Urothelium cell line (cell line): ENCODE data around the gene KATNIP.
"Not testable (repeated sequence)": the region's sequence is repeated elsewhere in the genome, so short reads cannot be mapped to it uniquely, and the experiment has no call there.

Experiments used
- DNase-seq: peaks from one replicate; pipeline ENCODE4 v3.0.0; 2011; ENCODE audit warnings: low spot score, mixed read lengths
- FAIRE-seq: peaks from 2 replicates; lab custom pipeline; 2011; peaks lifted over from hg19 to GRCh38; lab: Jason Lieb, UNC

Gene KATNIP

DNA sequence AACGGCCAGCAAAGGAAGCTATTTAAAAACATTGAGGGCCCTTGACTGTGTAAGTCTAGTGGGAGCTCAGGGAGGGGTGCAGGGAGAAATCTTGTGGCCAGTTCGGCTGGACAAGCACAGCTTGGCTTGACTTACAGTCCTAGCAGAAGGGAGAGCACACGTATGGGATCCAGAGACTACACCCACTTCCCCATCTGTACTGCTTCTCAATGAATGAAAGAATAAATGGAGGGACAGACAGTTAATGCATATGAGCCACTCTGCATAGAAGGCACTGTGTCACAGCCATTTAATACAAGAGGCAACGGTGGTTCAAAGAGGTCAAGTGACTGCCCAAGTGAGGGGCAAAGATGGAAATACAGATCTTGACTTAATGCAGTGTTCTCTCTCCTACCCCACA lies 15.7 kb upstream of the KATNIP start:
- DNase-seq (no peak), FAIRE-seq (no peak)

DNA sequence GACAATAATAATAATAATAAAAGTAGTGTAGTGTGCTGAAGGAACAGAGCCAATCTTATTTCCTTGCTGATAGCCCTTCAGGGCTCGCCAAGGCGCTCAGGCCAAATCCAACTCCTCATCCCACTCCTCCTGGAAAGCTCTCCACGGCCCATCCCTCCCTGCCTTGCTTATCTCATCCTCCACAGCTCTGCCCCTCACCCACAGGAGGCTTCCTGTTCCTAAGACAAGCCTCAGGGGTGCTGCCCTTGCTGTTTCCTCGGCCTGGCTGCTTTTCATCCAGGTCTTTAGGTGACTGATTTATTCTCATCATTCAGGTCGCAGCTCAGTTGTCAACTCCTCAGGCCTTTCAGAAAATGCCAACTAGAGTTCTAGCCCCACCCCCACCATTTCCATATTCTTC lies 11.4 kb upstream of the KATNIP start:
- DNase-seq, result no peak
- no peak for FAIRE-seq

DNA sequence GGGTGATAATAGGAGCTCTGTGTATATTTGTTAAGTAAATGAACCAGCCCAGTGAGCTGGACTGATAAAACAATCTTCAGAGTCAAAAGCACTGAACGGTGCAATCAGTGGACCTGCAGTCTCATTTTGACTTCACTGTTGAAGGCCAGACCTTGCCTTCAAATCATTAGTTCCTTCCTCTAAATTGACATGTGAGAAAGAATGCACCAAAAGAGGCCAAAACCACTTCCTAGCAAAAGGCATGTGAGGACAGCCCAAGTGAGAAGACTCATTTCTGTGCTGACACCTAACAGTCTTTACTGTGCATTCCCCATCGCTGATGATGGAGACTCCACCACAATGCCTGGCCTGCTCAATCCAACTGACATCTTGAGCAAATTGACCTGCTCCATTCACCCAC lies 10.8 kb upstream of the KATNIP start:
- no peak for DNase-seq
- no peak for FAIRE-seq

DNA sequence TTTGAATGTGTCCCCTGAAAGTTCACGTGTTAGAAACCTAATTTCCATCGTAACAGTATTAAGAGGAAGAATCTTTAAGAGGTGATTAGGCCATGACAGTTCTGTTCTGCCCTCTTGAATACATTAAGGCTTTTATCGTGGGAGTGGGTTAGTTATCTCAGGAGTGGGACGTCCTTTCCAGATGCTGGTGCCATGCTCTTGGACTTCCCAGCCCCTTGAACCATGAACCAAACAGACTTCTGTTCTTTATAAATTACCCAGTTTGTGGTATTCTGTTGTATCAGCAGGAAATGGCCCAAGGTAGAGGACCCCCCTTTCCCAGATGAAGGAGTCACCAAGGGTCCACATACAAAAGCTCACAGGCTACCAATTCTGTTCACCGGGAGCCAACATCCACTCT lies 10.3 kb upstream of the KATNIP start:
- FAIRE-seq, result no peak

DNA sequence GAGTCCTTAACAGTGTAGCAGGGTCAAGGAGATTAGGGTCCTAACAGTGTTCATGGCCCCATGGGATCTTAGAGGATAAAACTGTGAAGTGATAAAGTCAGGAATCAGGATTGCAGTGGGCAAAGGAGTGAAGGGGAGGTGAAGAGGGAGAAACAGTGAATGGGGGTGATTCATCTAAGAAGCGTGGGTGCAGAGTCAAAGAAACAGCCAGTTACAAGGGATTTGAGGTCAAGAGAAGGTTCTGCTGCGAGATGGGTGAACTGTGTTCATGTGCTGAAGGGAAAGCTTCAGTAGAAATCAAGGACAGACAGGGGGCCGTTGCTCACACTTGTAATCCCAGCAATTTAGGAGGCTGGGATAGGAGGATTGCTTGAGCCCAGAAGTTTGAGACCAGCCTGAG lies 6.1 kb upstream of the KATNIP start:
- FAIRE-seq (no peak), DNase-seq (no peak)

More for the DNA sequence above, 10.3 kb upstream of the KATNIP start:
- no peak for DNase-seq

DNA sequence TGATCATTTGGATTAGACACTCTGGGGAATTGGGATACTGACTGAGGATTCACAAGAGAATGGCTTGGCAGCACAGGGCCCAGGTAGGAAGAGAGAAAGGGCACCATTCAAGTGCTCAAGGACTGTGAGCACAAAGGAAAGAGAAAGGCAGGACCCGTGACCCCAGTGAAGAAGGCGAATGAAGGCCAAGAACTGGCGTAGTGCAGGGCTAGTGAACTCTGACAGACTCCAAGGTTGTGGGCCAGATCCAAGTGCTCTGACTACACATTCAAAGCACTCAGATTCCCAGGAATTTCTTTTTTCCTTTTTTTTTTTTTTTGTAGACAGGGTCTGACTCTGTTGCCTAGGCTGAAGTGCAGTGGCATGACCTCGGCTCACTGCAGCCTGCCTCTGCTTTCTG lies 5.3 kb upstream of the KATNIP start:
- FAIRE-seq (no peak), DNase-seq (no peak)

DNA sequence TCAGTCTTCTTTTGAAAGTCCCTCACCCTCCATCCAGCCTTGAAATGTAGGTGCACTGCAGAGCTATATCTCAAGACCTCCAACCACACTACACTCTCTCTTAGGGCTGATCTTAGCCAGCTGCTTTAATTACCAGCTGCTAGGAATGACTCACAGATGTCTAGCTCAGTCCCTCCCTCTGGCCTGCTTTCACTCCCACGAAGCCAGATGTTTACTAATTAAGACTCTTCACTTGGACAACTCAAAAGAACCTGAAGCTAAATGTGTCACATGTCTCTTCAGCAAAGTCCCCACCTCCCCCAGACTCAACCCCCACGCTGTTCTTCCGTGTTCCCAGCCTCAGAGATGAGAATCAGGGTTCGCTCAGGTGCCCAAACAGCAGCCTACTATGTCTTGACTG lies 2.8 kb upstream of the KATNIP start:
- FAIRE-seq, result no peak
- DNase-seq, result no peak

DNA sequence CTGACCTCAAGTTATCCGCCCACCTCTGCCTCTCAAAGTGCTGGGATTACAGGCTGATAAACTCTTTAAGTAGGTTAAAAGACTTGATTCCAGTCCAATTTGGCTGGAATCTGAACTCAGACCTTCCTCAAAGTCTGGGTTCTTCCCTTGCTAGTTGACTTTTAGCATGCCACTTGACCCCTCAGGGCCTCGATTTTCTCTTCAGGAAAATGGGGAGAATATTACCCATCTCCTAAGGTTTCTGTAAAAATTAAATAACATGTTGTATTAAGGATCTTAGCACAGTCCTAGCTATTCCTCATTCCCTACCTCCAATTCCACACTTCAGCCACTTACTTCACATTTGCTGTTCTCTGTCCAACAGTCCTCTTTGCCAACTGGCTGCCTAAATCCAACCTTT lies 2.1 kb upstream of the KATNIP start:
- no peak for DNase-seq
- FAIRE-seq, result no peak

DNA sequence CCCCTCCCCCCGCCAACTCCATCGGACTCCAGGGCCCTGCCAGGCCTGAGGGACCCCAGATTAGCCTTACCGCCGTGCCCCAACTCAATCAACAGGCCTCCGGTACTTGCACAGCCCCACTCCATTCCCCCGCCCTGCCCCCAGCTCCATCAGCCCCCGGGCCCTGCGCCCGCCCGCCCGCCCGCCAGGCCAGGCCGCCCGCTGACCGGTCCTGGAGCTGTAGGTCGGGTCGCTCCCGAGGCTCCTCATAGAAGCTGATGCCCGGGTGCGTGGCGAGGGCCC lies 539 bp upstream of the KATNIP start:
- FAIRE-seq (no peak), DNase-seq (no peak)

DNA sequence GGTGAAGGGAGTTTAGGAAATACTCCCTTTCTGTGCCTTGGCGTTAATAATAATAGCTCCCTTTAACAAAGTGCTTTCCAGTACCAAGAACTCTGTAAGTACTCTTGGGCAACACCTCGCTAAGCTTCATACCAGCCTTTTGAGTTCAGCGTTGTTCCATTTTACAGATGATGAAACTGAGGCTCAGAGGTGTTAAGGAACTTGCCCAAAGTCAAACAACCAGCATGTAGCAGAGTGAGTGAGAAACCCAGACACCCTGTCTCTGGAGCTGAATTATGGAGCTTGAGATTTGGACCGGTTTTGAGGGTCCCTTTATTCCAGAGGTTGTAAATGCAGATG lies 607 bp downstream of the KATNIP start:
- DNase-seq (no peak), FAIRE-seq (no peak)

DNA sequence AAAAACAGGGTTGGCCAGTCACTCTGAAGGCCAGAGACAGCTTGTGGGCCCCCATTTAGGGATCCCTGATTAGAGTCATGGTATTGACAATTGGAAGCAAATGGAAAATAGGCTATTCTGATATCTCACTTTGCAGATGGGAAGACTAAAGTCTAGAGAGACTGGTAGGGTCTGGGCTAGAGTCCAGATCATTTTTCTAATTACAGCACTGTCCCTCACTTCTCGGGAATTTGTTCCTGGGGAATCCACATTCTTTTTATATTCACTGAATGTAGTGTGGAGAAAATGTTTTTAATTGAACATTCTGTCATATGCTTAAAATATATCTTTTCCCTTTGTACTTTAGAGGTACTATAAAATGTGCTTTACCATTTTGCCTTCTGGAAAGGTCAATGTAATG lies 1.1 kb downstream of the KATNIP start:
- FAIRE-seq, result no peak

DNA sequence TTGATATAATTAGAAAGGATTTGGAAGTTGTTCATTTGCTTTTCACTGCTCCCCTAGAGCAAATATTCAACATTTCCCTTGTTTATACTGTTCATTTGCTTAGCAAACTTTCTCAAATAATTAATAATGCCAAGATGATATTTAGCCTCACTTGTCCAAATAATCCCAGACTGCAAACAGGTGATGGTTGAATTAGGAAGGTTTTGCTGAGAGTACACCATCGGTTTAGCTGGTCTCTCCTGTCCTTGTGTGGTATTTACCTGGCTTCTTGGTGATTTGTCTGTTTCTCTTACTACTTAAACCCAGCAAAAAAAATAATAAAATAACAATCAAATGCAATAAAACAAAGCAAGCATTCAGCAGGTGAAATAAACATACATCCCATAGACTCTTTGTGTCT lies 6.5 kb downstream of the KATNIP start:
- FAIRE-seq (no peak), DNase-seq (no peak)

More for the DNA sequence above, 1.1 kb downstream of the KATNIP start:
- DNase-seq, result no peak

DNA sequence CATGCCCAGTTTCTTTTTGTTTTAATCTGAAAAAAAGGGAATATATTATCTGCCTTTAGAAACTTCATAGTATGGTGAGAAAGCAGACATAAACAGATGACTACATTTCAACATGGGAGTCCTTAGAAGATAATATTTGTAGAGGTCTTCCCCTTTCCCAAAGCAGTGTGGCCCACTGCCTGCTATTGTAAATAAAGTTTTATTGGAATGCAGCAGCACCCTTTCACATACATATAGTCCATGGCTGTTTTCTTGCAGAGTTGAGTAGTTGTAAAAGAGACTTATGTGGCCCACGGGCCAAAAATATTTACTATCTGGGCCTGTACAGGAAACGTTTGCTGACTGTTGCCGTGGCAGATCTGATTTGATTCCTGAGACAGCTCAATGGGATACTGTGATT lies 8.5 kb downstream of the KATNIP start:
- DNase-seq, result no peak
- no peak for FAIRE-seq

DNA sequence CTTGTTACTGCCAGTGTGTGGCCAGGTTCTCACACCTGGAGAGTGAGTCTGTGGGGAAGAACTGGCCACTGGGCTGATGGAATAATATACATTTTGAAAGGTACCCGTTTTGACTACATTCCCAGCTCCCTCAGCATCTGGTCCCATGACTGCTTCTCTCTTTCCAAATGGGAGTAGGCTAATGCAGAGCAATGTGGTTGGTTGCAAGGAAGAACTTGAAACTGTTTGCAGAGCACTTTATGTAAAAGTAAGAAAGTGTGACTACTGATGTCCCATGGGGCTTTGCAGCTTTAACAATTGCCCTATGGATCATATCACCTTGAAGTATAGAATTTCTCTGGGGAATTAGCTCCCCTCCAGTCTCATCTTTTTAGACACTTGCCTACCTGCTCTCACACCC lies 9.0 kb downstream of the KATNIP start:
- FAIRE-seq (no peak), DNase-seq (no peak)

DNA sequence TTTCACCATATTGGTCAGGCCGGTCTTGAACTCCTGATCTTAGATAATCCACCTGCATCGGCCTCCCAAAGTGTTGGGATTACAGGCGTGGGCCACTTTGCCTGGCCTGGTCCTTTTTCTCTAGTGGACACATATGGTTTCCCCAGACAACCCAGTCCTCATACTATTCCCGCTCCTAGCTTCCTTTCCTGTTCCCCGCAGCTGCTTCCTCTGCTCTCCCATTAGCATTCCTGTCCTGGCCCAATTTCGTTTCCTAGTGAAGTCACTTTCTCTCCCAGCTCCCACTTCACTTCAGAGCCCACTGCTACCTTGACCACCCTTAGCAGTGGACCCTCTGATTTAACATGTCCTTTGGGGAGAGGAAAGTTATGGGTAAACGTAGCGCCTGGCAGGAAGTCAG lies 11.3 kb downstream of the KATNIP start:
- no peak for DNase-seq
- FAIRE-seq, result no peak

DNA sequence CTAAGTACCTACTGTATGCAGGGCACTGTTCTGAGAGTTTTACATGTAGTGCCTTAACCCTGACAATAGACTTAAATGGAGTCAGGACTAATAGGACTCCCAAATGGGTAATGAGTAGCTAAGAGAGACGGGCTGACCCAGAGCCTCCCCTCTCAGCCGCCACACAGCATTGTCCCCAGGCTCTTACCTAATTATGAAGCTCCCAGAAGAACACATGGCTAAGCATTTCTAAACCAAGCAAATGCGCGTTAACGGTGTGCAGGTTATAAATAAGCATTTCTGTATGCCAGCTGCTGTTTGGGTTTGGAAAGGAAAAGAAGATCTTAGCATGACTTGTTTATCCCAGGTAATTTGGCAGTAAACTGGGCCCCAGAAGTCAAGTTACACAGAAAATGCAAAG lies 14.3 kb downstream of the KATNIP start:
- DNase-seq (no peak), FAIRE-seq (no peak)

DNA sequence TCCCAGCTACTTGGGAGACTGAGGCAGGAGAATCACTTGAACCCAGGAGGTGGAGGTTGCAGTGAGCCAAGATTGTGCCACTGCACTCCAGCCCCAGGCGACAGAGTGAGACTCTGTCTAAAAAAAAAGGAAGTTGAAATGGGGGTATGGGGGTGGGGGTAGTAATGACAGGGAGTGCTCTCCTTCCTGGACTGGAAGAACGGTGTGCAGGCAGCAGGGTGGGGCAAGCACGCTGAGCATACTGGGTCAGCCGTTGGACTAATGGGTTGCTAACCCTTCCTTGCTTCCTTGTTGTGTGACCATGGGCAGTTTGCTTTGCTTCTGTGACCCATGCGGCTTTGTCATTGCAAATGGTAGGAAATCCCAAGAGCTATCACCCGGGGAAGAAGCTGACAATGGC lies 16.5 kb downstream of the KATNIP start:
- FAIRE-seq (no peak), DNase-seq (no peak)

DNA sequence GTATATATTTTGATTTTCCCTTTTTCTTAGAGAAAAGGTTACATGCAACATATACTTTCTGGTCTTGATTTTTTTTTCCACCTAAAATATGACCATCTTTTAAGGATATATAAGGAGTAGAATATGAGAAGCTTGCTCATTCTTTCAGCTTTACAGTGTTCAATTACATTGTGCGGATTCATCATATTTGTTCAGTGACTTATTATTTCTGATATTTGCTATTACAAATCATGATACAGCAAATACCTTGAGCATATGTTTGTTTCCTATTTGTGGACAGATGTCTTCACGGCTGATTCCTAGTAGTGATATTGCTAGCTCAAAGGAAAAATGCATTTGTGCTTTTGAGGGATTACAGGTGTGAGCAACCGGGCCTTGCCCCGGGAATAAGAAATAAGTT lies 18.1 kb downstream of the KATNIP start:
- FAIRE-seq, result no peak
- no peak for DNase-seq

DNA sequence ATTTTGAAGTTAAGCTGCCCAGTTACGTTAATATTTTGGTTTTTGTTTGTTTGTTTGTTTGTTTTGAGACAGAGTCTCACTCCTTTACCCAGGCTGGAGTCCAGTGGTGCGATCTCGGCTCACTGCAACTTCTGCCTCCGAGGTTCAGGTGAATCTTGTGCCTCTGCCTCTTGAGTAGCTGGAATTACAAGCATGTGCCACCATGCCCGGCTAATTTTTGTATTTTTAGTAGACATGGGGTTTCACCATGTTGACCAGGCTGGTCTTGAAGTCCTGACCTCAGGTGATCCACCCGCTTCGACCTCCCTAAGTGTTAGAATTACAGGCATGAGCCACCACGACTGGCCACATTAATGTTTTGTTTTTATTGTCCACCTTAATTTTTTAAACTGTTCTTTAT lies 21.0 kb downstream of the KATNIP start:
- DNase-seq, FAIRE-seq: not testable (repeated sequence)

DNA sequence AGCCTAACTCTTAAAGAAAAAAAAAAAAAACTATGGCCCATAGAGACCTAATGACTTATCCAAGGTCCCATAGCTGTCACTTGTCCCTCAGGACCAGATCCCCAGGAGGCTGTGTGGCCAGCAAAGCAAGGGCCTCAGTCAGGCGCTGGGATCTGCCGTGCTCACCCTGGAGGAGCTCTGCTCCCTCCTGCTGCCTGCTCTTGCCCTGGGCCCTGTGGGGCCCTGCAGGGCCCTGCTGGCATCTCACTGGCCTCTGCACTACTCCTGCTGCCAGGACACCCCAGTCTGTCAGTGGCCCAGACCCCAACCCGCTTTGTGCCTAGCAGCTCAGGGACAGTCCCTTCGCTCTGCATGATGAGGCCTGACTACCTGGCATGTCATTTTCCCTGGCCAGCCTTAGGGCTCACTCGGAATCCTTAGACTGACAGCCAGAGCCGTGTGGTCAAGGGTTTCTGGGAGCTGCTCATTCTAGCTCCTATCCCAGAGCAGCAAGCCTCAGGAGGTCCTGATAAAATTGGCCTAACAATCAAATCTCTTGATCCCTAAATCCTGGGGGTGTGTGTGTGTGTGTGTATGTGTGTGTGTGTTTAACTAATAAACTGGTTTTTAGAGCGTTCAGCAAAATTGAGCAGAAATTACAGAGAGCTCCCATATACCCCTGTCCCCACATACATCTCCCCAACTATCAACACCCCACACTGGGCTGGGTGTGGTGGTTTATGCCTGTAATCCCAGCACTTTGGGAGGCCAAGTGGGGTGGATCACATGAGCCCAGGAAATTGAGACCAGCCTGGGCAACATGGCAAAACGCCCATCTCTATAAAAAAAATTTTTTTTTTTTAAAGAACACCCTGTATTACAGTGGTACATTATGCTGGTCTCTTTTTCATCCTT lies 21.7 kb downstream of the KATNIP start:
- no peak for DNase-seq
- no peak for FAIRE-seq

DNA sequence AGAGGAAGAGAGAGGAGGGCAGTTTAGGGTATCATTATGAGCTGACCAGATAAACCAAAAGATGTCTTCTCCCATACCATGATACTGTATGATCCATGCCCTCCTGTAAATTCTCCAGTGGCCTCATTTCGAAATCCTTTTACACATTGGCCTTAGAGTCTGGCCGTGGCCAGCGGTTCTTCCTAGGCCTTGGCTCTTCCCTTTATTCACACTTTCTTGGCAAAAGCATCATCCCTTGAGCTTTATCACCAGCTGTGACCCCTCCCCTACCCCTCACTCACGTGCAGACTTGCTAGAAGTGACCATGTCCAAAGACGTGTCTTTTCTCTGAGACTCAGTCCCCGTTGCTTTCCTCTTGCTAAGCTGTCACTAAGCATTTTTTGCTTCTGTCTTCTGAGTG lies 22.8 kb downstream of the KATNIP start:
- FAIRE-seq (no peak), DNase-seq (no peak)

DNA sequence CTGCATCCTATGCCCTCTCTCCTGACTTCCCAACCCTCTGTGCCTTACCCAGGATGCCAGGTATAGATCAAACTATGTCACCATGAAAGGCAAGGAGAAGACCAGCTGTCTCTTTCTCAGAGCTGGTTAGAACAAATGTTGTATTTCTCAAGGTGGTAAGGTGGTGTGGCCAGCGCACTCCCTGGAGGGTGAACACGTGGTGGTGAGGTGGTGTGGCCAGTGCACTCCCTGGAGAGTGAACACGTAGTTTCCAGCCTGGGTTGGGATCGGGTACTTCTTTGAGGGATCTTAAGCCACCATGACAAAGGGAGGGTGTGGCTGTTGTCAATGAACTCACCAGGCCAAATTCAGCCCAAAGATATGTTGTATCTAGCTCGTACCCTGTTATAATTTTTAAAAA lies 26.8 kb downstream of the KATNIP start:
- no peak for DNase-seq
- no peak for FAIRE-seq
